GM12878 (cell line): Measurements from ENCODE around the gene ASB14. TPM values are rescaled to one million over a fixed set of nuclear protein-coding genes. Genes with fewer than 3 reads are reported as not detected.

Experiments
- EGR1 ChIP-seq, 2 experiments: IDR thresholded peaks; 1 replicate in 1 of 2; 2 replicates in 1 of 2; pipeline ENCODE4 v1.6.1; 2011 to 2012; ENCODE audit warnings: low read depth in 2 of 2, low read length in 2 of 2, borderline replicate concordance in 1 of 2, mild to moderate bottlenecking in 1 of 2, moderate library complexity in 1 of 2
- ESRRA ChIP-seq: IDR thresholded peaks from 2 replicates; pipeline ENCODE4 v1.6.1; 2012; ENCODE audit warnings: mild to moderate bottlenecking, low read length, improper control_type of control experiment
- FOXM1 ChIP-seq: IDR thresholded peaks from 2 replicates; pipeline ENCODE4 v1.6.1; 2012; ENCODE audit warnings: low read depth, mild to moderate bottlenecking, inconsistent platforms, low read length, moderate library complexity
- NBN ChIP-seq: fragments of 450-650 bp; IDR thresholded peaks from 2 replicates; pipeline ENCODE4 v1.6.1; 2016
- POLR2AphosphoS5 ChIP-seq: IDR thresholded peaks from 2 replicates; pipeline ENCODE4 v1.6.1; 2011; ENCODE audit warnings: mild to moderate bottlenecking, low read length, inconsistent platforms
- SUZ12 ChIP-seq: fragments of 200-600 bp; sonication (generic); IDR thresholded peaks from one replicate; pipeline ENCODE4 v1.6.1; 2018; ENCODE audit warnings: antibody characterized with exemption, mild to moderate bottlenecking; ENCODE audit not compliant: unreplicated experiment
- ZBED1 ChIP-seq: IDR thresholded peaks from 2 replicates; pipeline ENCODE4 v1.6.1; 2016; ENCODE audit warnings: borderline replicate concordance
- ZZZ3 ChIP-seq: IDR thresholded peaks from 2 replicates; pipeline ENCODE4 v1.6.1; 2011; ENCODE audit warnings: low read depth; ENCODE audit not compliant: control insufficient read depth, insufficient read length
- polyA plus RNA-seq, 11 experiments: library from polyadenylated mRNA; depleted of rRNA in 4 of 11; unstranded in 6 of 11; stranded (reverse) in 5 of 11; fragments of >200 nt; fragmentation: Nextera tagmentation in 4 of 11; fragmentation: Illumina TruSeq in 1 of 11; extraction: Ambion mirVana in 4 of 11; extraction: Trizol in 1 of 11; gene quantifications; 1 replicate in 1 of 11; 2 replicates in 10 of 11; pipeline versions ENCODE4 v1.2.1 to v1.2.3, GENCODE V29; 2011 to 2016; ENCODE audit warnings: inconsistent platforms in 2 of 11, missing spikeins in 2 of 11, low read depth in 1 of 11
- total RNA-seq, 4 experiments: library from RNA; depleted of rRNA in 3 of 4; stranded (reverse); fragments of >200 nt in 3 of 4; fragmentation: Illumina TruSeq in 1 of 4; extraction: Trizol in 1 of 4; gene quantifications; 2 replicates each; pipeline versions ENCODE4 v1.2.1 to v1.2.3, GENCODE V29; 2013 to 2021
- TF ChIP-seq, protein P1 (sequence below): IDR thresholded peaks from 2 replicates; pipeline ENCODE4 v1.6.1; 2011; ENCODE audit warnings: borderline replicate concordance, low read depth, mild to moderate bottlenecking, moderate library complexity, low read length; ENCODE audit not compliant: insufficient read depth, poor library complexity, severe bottlenecking
- TF ChIP-seq, protein P2 (sequence below): IDR thresholded peaks from 2 replicates; pipeline ENCODE4 v1.6.1; 2012; ENCODE audit warnings: improper control_type of control experiment, low read depth, low read length; ENCODE audit not compliant: insufficient replicate concordance
- TF ChIP-seq, protein P3 (sequence below): fragments of 450-650 bp; IDR thresholded peaks from 2 replicates; pipeline ENCODE4 v1.6.1; 2017; ENCODE audit warnings: antibody characterized with exemption, mild to moderate bottlenecking, moderate library complexity

The ASB14 gene
- total and polyA plus RNA-seq, 10 of the 15 experiments (the other 5 are each of a cell fraction or from before 2014, with no cell fraction given): 0.18 to 0.63 (median 0.21) TPM; not detected in 6

DNA sequence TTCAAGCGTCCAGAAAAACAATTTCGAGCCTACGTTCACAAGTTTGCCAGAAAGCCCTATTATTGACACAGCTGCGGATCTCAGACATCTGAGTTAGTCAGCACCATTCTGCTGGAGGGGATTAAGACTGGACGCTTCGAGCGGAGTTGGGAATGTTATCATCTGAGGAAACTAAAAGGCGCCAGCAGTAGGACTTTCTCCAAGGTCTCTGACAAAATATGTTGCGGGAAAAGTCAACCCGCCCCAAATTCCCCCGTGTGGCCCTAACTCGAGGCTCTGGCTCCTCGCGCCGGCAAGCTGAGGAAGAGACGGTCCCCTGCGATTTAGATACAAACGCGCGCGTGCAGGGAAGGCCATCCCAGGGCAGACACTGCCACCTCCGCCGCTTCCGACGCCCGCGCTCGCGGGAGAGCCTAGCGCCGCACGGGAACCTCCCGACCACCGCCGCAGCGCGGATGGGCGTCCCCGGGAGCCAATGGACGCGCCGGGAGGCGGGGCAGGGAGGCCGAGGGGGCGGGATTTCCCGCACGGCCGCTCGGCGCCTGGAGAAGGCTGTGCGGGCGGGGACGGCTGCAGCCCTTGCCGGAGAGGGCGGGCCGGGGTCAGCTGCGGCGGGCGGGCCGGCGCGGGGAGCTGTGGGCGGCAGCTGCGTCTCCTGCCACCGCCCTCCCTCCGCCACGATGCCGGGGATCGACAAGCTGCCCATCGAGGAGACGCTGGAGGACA is 65.1 kb downstream of the ASB14 start, which contains the start of gene APPL1 (continued):
- TF ChIP-seq, protein P1, sequence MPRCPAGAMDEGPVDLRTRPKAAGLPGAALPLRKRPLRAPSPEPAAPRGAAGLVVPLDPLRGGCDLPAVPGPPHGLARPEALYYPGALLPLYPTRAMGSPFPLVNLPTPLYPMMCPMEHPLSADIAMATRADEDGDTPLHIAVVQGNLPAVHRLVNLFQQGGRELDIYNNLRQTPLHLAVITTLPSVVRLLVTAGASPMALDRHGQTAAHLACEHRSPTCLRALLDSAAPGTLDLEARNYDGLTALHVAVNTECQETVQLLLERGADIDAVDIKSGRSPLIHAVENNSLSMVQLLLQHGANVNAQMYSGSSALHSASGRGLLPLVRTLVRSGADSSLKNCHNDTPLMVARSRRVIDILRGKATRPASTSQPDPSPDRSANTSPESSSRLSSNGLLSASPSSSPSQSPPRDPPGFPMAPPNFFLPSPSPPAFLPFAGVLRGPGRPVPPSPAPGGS: no peak
- no peak for TF ChIP-seq SUZ12
- TF ChIP-seq EGR1 (IDR thresholded peaks at IDR 0.05; ENCODE audit: borderline replicate concordance in 1 of 2, low read depth in 2 of 2, low read length in 2 of 2): peak in 1 of 2 experiments; percentile 58; a peak in 1 of 3 replicates
- no peak for TF ChIP-seq FOXM1
- 0 out of 2 replicates have a peak, but pooled peaks have one; percentile 34 for TF ChIP-seq NBN
- TF ChIP-seq ZZZ3: no peak
- TF ChIP-seq POLR2AphosphoS5: peak; percentile 75; the same call in 1 of the 2 replicates
- TF ChIP-seq ESRRA: no peak
- TF ChIP-seq, protein P2, sequence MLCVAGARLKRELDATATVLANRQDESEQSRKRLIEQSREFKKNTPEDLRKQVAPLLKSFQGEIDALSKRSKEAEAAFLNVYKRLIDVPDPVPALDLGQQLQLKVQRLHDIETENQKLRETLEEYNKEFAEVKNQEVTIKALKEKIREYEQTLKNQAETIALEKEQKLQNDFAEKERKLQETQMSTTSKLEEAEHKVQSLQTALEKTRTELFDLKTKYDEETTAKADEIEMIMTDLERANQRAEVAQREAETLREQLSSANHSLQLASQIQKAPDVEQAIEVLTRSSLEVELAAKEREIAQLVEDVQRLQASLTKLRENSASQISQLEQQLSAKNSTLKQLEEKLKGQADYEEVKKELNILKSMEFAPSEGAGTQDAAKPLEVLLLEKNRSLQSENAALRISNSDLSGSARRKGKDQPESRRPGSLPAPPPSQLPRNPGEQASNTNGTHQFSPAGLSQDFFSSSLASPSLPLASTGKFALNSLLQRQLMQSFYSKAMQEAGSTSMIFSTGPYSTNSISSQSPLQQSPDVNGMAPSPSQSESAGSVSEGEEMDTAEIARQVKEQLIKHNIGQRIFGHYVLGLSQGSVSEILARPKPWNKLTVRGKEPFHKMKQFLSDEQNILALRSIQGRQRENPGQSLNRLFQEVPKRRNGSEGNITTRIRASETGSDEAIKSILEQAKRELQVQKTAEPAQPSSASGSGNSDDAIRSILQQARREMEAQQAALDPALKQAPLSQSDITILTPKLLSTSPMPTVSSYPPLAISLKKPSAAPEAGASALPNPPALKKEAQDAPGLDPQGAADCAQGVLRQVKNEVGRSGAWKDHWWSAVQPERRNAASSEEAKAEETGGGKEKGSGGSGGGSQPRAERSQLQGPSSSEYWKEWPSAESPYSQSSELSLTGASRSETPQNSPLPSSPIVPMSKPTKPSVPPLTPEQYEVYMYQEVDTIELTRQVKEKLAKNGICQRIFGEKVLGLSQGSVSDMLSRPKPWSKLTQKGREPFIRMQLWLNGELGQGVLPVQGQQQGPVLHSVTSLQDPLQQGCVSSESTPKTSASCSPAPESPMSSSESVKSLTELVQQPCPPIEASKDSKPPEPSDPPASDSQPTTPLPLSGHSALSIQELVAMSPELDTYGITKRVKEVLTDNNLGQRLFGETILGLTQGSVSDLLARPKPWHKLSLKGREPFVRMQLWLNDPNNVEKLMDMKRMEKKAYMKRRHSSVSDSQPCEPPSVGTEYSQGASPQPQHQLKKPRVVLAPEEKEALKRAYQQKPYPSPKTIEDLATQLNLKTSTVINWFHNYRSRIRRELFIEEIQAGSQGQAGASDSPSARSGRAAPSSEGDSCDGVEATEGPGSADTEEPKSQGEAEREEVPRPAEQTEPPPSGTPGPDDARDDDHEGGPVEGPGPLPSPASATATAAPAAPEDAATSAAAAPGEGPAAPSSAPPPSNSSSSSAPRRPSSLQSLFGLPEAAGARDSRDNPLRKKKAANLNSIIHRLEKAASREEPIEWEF: no peak
- no peak for TF ChIP-seq ZBED1
- TF ChIP-seq, protein P3, sequence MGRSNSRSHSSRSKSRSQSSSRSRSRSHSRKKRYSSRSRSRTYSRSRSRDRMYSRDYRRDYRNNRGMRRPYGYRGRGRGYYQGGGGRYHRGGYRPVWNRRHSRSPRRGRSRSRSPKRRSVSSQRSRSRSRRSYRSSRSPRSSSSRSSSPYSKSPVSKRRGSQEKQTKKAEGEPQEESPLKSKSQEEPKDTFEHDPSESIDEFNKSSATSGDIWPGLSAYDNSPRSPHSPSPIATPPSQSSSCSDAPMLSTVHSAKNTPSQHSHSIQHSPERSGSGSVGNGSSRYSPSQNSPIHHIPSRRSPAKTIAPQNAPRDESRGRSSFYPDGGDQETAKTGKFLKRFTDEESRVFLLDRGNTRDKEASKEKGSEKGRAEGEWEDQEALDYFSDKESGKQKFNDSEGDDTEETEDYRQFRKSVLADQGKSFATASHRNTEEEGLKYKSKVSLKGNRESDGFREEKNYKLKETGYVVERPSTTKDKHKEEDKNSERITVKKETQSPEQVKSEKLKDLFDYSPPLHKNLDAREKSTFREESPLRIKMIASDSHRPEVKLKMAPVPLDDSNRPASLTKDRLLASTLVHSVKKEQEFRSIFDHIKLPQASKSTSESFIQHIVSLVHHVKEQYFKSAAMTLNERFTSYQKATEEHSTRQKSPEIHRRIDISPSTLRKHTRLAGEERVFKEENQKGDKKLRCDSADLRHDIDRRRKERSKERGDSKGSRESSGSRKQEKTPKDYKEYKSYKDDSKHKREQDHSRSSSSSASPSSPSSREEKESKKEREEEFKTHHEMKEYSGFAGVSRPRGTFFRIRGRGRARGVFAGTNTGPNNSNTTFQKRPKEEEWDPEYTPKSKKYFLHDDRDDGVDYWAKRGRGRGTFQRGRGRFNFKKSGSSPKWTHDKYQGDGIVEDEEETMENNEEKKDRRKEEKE: no peak
